Subcutaneous adipose tissue (tissue), 4 donors: ENCODE results near the gene SCMH1. TPM values are rescaled to one million over a fixed set of nuclear protein-coding genes. Genes with fewer than 3 reads are reported as not detected.

Experiments used
- CTCF ChIP-seq: fragments of 450-650 bp; IDR thresholded peaks from one replicate; pipeline ENCODE4 v1.5.1; 2016; ENCODE audit warnings: low read depth, mild to moderate bottlenecking, control low read depth, antibody characterized with exemption, moderate library complexity
- total RNA-seq, 4 donors: library from RNA; depleted of rRNA; stranded (reverse); fragments of >200 nt; gene quantifications; one replicate each; pipeline ENCODE4 v1.1.0, GENCODE V29; 2016

The SCMH1 gene
- total RNA-seq, 4 donors from 2014 or later = 27.7 to 47.3 (median 46.1) TPM

GRCh38 chr1:40988280-40988679 is 253.8 kb downstream of the SCMH1 start:
- TF ChIP-seq CTCF = no peak

GRCh38 chr1:40987439-40988276 is 254.4 kb downstream of the SCMH1 start:
- TF ChIP-seq CTCF = no peak

DNA sequence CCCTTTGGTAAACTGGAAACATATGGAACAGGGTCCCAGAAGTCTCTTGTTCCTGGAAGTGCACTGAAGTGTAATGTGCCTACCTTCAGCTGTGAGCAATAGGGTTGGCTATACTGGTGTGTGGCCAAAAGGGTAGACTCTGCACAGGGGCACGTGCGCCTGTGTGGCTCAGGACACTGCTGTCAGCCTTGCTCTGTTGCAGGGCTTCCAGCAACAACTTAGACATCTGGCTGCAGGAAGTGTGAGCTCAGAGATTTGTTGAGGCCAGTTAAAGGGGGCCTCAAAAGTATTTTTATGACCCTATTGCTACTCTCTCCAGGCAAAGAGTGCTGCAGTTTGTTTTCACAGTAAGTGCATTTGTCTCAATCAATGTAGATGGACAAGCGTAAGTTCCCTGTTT is 255.2 kb downstream of the SCMH1 start:
- no peak for TF ChIP-seq CTCF

DNA sequence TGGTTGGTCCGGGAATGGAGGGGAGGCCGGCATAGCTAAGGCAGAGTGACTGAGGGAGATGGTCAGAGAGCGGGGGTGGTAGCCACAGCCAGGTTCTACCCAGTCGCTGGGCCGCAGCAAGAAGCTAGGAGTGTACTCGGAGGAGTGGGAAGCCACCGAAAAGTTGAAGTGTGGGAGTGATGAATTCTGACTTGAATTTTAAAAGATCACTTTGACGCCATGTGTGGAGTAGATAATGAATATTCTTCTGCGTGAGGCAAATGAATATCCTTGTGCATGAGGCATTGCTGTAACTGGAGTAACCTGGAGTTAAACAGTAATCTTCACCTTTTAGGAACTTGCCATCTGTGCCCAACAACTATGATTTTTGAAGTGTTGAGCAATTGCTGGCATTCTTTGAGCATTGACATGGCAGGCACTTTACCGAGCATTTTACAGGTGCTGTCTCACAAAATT is 255.8 kb downstream of the SCMH1 start:
- TF ChIP-seq CTCF = no peak

GRCh38 chr1:40985875-40986274 is 256.2 kb downstream of the SCMH1 start:
- no peak for TF ChIP-seq CTCF

DNA sequence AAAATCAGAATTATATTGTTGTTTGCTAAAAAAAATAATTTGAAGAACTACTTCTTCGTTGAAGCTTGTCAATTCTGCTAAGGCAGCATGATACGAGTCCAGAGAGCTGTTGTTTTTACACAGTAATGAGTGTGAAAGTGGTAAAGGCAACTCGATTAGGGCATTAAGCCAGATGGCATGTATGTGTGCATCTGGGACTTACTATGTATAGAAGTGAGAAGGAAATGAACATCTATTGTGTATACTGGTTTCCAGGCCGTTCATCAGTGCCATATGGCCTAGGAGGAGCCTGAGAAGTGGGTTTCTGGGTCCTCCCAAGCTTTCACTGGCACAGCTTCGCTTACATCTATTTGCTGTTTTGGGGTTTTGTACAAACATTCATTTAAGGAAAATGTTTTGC is 256.9 kb downstream of the SCMH1 start:
- TF ChIP-seq CTCF = no peak

DNA sequence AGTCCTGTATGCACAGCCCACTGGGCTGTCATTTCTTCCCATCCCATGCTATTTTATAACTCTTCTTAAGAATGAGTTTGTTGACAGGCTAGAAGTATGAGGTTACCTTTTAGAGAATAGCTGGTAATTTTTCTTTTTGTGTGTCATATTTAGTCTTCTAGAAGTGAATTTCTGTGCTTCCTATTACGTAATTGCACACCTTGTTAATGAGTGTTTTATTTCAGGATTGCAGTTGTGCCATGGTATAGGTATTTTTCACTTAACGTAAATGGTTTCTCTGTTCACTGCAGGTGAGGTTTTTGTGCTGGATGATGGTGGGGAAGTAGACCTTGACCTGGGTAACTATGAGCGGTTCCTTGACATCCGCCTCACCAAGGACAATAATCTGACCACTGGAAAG is 257.6 kb downstream of the SCMH1 start:
- TF ChIP-seq CTCF = no peak
